ENCODE results near the gene CYP4F12. TPM values are rescaled to one million over a fixed set of nuclear protein-coding genes. Genes with fewer than 3 reads are reported as not detected.

Gene CYP4F12
- total RNA-seq, 2 experiments from 2014 or later, result 0.75 to 1.0 TPM

DNA sequence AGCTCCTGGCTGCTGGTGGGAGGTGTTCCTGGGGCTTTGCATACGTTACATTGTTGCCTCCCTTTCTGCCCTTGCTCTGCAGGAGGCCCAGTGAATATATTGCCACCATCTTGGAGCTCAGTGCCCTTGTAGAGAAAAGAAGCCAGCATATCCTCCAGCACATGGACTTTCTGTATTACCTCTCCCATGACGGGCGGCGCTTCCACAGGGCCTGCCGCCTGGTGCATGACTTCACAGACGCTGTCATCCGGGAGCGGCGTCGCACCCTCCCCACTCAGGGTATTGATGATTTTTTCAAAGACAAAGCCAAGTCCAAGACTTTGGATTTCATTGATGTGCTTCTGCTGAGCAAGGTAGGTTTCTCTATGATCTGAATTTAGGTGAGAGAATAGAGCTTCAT, 10.5 kb downstream of the CYP4F12 start:
- Mint-ChIP-seq H3K27ac (no peak overlapping the region), H3K4me1 (ENCODE audit: low read depth) (no peaks in the 10 kb centered on the region), H3K36me3 (ENCODE audit: low read depth) (no peaks in the 10 kb centered on the region), H3K4me3 (no peak overlapping the region), H3K9me3 (no peaks in the 10 kb centered on the region), H3K27me3 (peaks cover 71% of the 10 kb centered on the region)
- TF ChIP-seq CTCF (IDR thresholded peaks at IDR 0.05), result no peak
- no peaks in the 10 kb centered on the region for H3K4me1 ChIP-seq (ENCODE audit: insufficient read depth, low read length)
- no peak overlapping the region for H3K4me3 ChIP-seq (ENCODE audit: low read length)
- H3K27me3 ChIP-seq (ENCODE audit: control insufficient read depth in 1 of 2, insufficient read depth in 2 of 2, low read length in 2 of 2), result peaks cover 12 to 16% of the 10 kb centered on the region in 2 experiments
- peaks cover 0 to 14% of the 10 kb centered on the region in 2 experiments for H3K9me3 ChIP-seq (ENCODE audit: control insufficient read depth in 1 of 2, insufficient read depth in 1 of 2, low read length in 2 of 2)
- H3K27ac ChIP-seq (ENCODE audit: low read depth in 1 of 2, low read length in 2 of 2), result no peak overlapping the region
- no peak for ATAC-seq (ENCODE audit: poor library complexity)
- CTCF ChIA-PET, result no interaction called here
- intact Hi-C loops (cut with DNase I, micrococcal nuclease), result no loop called here
- POLR2A ChIA-PET, result no interaction called here
- H3K36me3 ChIP-seq (ENCODE audit: insufficient read depth, low read length), result no peaks in the 10 kb centered on the region
- DNase-seq, result no peak

GRCh38 chr19:15684828-15685227, 11.9 kb downstream of the CYP4F12 start:
- TF ChIP-seq CTCF (IDR thresholded peaks at IDR 0.05), result no peak
- intact Hi-C loops (cut with DNase I, micrococcal nuclease), result no loop called here

GRCh38 chr19:15696654-15697194, 23.8 kb downstream of the CYP4F12 start:
- TF ChIP-seq CTCF (IDR thresholded peaks at IDR 0.05), result no peak
- H3K4me3 ChIP-seq (ENCODE audit: low read length), result no peak overlapping the region
- intact Hi-C loops (cut with DNase I, micrococcal nuclease), result no loop called here
- no peaks in the 10 kb centered on the region for H3K9me3 Mint-ChIP-seq
- H3K36me3 ChIP-seq (ENCODE audit: insufficient read depth, low read length), result no peaks in the 10 kb centered on the region
- ATAC-seq (ENCODE audit: poor library complexity) (no peak), DNase-seq (no peak)
- POLR2A ChIA-PET, result no interaction called here
- peaks cover 51% of the 10 kb centered on the region for H3K27me3 Mint-ChIP-seq
- no peaks in the 10 kb centered on the region for H3K4me1 Mint-ChIP-seq (ENCODE audit: low read depth)
- no peak overlapping the region for H3K27ac ChIP-seq (ENCODE audit: low read depth in 1 of 2, low read length in 2 of 2)
- CTCF ChIA-PET, result no interaction called here
- H3K27me3 ChIP-seq (ENCODE audit: control insufficient read depth in 1 of 2, insufficient read depth in 2 of 2, low read length in 2 of 2), result peaks cover 18 to 27% of the 10 kb centered on the region in 2 experiments
- no peak overlapping the region for H3K4me3 Mint-ChIP-seq
- H3K9me3 ChIP-seq (ENCODE audit: control insufficient read depth in 1 of 2, insufficient read depth in 1 of 2, low read length in 2 of 2), result peaks cover 0 to 9% of the 10 kb centered on the region in 2 experiments
- no peaks in the 10 kb centered on the region for H3K4me1 ChIP-seq (ENCODE audit: insufficient read depth, low read length)
- no peak overlapping the region for H3K27ac Mint-ChIP-seq
- H3K36me3 Mint-ChIP-seq (ENCODE audit: low read depth), result no peaks in the 10 kb centered on the region

More at GRCh38 chr19:15684828-15685227, 11.9 kb downstream of the CYP4F12 start:
- Histone ChIP-seq H3K4me3 (ENCODE audit: low read length) (no peak overlapping the region), H3K36me3 (ENCODE audit: insufficient read depth, low read length) (no peaks in the 10 kb centered on the region), H3K27ac (ENCODE audit: low read depth in 1 of 2, low read length in 2 of 2) (no peak overlapping the region), H3K4me1 (ENCODE audit: insufficient read depth, low read length) (no peaks in the 10 kb centered on the region), H3K9me3 (ENCODE audit: control insufficient read depth in 1 of 2, insufficient read depth in 1 of 2, low read length in 2 of 2) (peaks cover 0 to 14% of the 10 kb centered on the region in 2 experiments), H3K27me3 (ENCODE audit: control insufficient read depth in 1 of 2, insufficient read depth in 2 of 2, low read length in 2 of 2) (peaks cover 12 to 16% of the 10 kb centered on the region in 2 experiments)
- Mint-ChIP-seq H3K27ac (no peak overlapping the region), H3K4me3 (no peak overlapping the region), H3K4me1 (ENCODE audit: low read depth) (no peaks in the 10 kb centered on the region), H3K27me3 (peaks cover 75% of the 10 kb centered on the region), H3K9me3 (peaks cover 3% of the 10 kb centered on the region), H3K36me3 (ENCODE audit: low read depth) (no peaks in the 10 kb centered on the region)
- DNase-seq (no peak), ATAC-seq (ENCODE audit: poor library complexity) (no peak)
- ChIA-PET CTCF (no interaction called here), POLR2A (no interaction called here)

Measured in CD4-positive, alpha-beta T cell (primary cell).